HG03439 (cell line): Measurements from ENCODE around the gene LANCL1.
A peak's percentile ranks its signal among the peaks of the same experiment; 100 is the strongest.

Experiments
- ATAC-seq: cut with Tn5 transposase; IDR thresholded peaks from one replicate; pipeline ENCODE4 v1.9.1; 2021; ENCODE audit warnings: mild to moderate bottlenecking, moderate library complexity; ENCODE audit not compliant: unreplicated experiment

The LANCL1 gene

GRCh38 chr2:210476194-210477128 lies at the start of gene LANCL1:
Gene LANCL1 (minus strand): TSS chr2:210476759. CDS start chr2:210476396, 363 bp downstream.
- ATAC-seq: peak; percentile 100

- no peak for ATAC-seq
Observed at GRCh38 chr2:210524533-210524932, 48.0 kb upstream of the LANCL1 start.

- no peak for ATAC-seq
Observed at GRCh38 chr2:210523650-210524289, 47.2 kb upstream of the LANCL1 start.

GRCh38 chr2:210522399-210522798 lies 45.8 kb upstream of the LANCL1 start:
- ATAC-seq: no peak

GRCh38 chr2:210519594-210519993 lies 43.0 kb upstream of the LANCL1 start:
- ATAC-seq: no peak

GRCh38 chr2:210517264-210517663 lies 40.7 kb upstream of the LANCL1 start:
- no peak for ATAC-seq

- ATAC-seq: no peak
Observed at GRCh38 chr2:210515911-210516310, 39.4 kb upstream of the LANCL1 start.

GRCh38 chr2:210503725-210504191 lies 27.2 kb upstream of the LANCL1 start:
- ATAC-seq: no peak

GRCh38 chr2:210503001-210503623 lies 26.6 kb upstream of the LANCL1 start:
- ATAC-seq: peak; percentile 92

- no peak for ATAC-seq
Observed at GRCh38 chr2:210496512-210496911, 20.0 kb upstream of the LANCL1 start.

- no peak for ATAC-seq
Observed at GRCh38 chr2:210493528-210493927, 17.0 kb upstream of the LANCL1 start.

GRCh38 chr2:210481601-210482175 lies 5.1 kb upstream of the LANCL1 start:
- no peak for ATAC-seq

GRCh38 chr2:210480764-210481163 lies 4.2 kb upstream of the LANCL1 start:
- ATAC-seq: no peak

- no peak for ATAC-seq
Observed at GRCh38 chr2:210480079-210480478, 3.5 kb upstream of the LANCL1 start.

- no peak for ATAC-seq
Observed at GRCh38 chr2:210478661-210479060, 2.1 kb upstream of the LANCL1 start.

GRCh38 chr2:210477496-210477895 lies 937 bp upstream of the LANCL1 start:
- ATAC-seq: no peak

- ATAC-seq: no peak
Observed at GRCh38 chr2:210475706-210476105, 853 bp downstream of the LANCL1 start.

- ATAC-seq: no peak
Observed at GRCh38 chr2:210474776-210475175, 1.8 kb downstream of the LANCL1 start.

- ATAC-seq: no peak
Observed at GRCh38 chr2:210461401-210461800, 15.2 kb downstream of the LANCL1 start.

- ATAC-seq: no peak
Observed at GRCh38 chr2:210460322-210461227, 16.0 kb downstream of the LANCL1 start.
